Esophagus squamous epithelium (tissue), 5 donors: ENCODE measurements around the gene NBDY. TPM values are rescaled to one million over a fixed set of nuclear protein-coding genes. Genes with fewer than 3 reads are reported as not detected.

ENCODE experiments used
- DNase-seq: peaks from one replicate; lab custom pipeline; 2025; lab: John Stamatoyannopoulos, UW
- H3K27ac ChIP-seq, 4 donors: fragments of 200-600 bp; sonication (generic); one replicate each; pipeline ENCODE4 v1.5.1; 2016 to 2019; ENCODE audit warnings: mild to moderate bottlenecking in 1 of 4
- H3K27me3 ChIP-seq, 4 donors: fragments of 200-600 bp; sonication (generic); 1 replicate in 3 of 4; 2 replicates in 1 of 4; pipeline versions ENCODE4 v1.5.1 to v1.6.0; 2017 to 2021; ENCODE audit warnings: antibody characterized with exemption in 1 of 4
- H3K36me3 ChIP-seq, 3 donors: fragments of 200-600 bp; sonication (generic); one replicate each; pipeline ENCODE4 v1.5.1; 2016 to 2019
- H3K4me1 ChIP-seq, 3 donors: fragments of 200-600 bp; sonication (generic); one replicate each; pipeline ENCODE4 v1.5.1; 2017 to 2019
- H3K4me3 ChIP-seq, 4 donors: fragments of 200-600 bp; sonication (generic); 1 replicate in 3 of 4; 2 replicates in 1 of 4; pipeline ENCODE4 v1.5.1; 2016 to 2019; ENCODE audit warnings: mild to moderate bottlenecking in 2 of 4, moderate library complexity in 1 of 4
- H3K9me3 ChIP-seq, 3 donors: fragments of 200-600 bp; sonication (generic); one replicate each; pipeline ENCODE4 v1.5.1; 2016 to 2019
- POLR2A ChIP-seq, 4 donors: fragments of 450-650 bp; IDR thresholded peaks; one replicate each; pipeline ENCODE4 v1.6.1; 2017; ENCODE audit warnings: antibody characterized with exemption in 4 of 4, mild to moderate bottlenecking in 4 of 4, moderate library complexity in 3 of 4
- WGBS, 2 donors: methylation state at CpG; one replicate each; pipeline ENCODE4 v1.1.5; 2018; 5-methylcytosine and 5-hydroxymethylcytosine counted together
- intact Hi-C: fragments of 100-400 bp; cut with DNase I; formaldehyde crosslinking; loops from one replicate; pipeline ENCODE4 v1.15.0; 2022
- total RNA-seq, 4 donors: library from RNA; depleted of rRNA; stranded (reverse); fragments of >200 nt; gene quantifications; one replicate each; pipeline ENCODE4 v1.1.0, GENCODE V29; 2016
- TF ChIP-seq, protein P1 (sequence below), 6 experiments: fragments of 450-650 bp in 4 of 6; fragments of 200-600 bp in 2 of 6; sonication (generic) in 2 of 6; IDR thresholded peaks; one replicate each; pipeline ENCODE4 v1.5.1; 2016 to 2019; ENCODE audit warnings: antibody characterized with exemption in 6 of 6, mild to moderate bottlenecking in 4 of 6, moderate library complexity in 4 of 6
- donor health status: DM: yes; HTN: yes; CAD: no.

The NBDY gene
- total RNA-seq, 4 donors from 2014 or later: 8.3 to 17.7 (median 10.8) TPM

DNA sequence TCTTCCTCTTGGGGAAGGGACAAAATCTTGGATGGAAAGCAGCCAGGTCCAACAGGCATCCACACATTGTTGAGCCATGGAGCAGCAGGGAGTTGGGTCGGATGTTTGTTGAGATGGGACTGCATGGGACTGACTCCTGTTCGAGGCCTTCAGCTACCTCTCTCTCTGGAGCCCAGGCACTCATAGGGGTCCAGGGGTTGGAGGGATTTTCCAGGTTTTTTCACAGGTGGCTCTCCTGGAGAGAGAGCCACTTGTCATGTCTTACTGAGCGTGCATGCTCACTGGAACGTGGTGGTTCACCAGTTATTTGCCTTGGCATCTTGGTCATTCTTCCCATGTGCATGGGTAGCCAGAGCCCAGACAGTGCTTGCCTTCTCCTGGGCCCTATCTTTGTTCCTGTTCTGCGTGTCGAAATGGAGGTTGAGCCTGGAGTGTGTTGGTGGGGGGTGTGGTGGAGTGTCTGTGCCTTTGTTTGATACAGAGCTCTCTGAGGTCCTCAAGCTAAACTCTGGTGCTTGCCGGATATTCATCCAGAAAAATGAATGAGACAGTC is 60.6 kb downstream of the NBDY start:
- no peaks in the 10 kb centered on the region for H3K27me3 ChIP-seq
- WGBS, 2 donors: 84% methylated on average over 6 of the region's 7 CpGs; no CpG with 5 or more reads in 1 of the 2 donors
- intact Hi-C loops: no loop called here
- no peaks in the 10 kb centered on the region for H3K9me3 ChIP-seq
- no peak for DNase-seq
- TF ChIP-seq, protein P1, sequence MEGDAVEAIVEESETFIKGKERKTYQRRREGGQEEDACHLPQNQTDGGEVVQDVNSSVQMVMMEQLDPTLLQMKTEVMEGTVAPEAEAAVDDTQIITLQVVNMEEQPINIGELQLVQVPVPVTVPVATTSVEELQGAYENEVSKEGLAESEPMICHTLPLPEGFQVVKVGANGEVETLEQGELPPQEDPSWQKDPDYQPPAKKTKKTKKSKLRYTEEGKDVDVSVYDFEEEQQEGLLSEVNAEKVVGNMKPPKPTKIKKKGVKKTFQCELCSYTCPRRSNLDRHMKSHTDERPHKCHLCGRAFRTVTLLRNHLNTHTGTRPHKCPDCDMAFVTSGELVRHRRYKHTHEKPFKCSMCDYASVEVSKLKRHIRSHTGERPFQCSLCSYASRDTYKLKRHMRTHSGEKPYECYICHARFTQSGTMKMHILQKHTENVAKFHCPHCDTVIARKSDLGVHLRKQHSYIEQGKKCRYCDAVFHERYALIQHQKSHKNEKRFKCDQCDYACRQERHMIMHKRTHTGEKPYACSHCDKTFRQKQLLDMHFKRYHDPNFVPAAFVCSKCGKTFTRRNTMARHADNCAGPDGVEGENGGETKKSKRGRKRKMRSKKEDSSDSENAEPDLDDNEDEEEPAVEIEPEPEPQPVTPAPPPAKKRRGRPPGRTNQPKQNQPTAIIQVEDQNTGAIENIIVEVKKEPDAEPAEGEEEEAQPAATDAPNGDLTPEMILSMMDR (IDR thresholded peaks at IDR 0.05): no peak
- no peak for TF ChIP-seq POLR2A (IDR thresholded peaks at IDR 0.05)
- H3K27ac ChIP-seq: no peak overlapping the region
- H3K36me3 ChIP-seq: peaks cover 0 to 6% (median 0%) of the 10 kb centered on the region in 3 donors
- H3K4me1 ChIP-seq: peaks cover 0 to 5% (median 0%) of the 10 kb centered on the region in 3 donors
- no peak overlapping the region for H3K4me3 ChIP-seq

DNA sequence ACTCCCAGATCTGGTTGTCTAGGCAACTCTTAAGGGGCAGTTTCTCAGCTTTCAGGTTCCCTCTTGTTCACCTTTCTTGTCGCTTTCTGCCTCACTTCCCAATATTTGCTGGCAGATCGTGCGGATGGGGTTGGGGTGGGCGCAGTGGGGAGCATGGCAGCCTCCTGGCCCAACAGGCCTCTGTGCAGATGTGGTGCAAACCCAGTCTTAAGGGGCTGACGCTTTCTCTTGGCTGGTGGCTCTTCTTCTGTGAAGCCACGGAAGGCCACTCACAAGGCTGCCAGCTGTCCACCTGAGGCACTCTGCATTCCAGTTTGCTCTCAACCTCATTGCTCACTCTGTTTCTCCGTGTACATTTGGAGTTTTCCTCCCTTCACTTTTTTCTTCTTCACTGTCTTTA is 61.7 kb downstream of the NBDY start:
- Histone ChIP-seq H3K4me3 (no peak overlapping the region), H3K27ac (no peak overlapping the region), H3K9me3 (no peaks in the 10 kb centered on the region), H3K4me1 (peaks cover 0 to 5% (median 0%) of the 10 kb centered on the region in 3 donors), H3K36me3 (peaks cover 0 to 6% (median 0%) of the 10 kb centered on the region in 3 donors), H3K27me3 (no peaks in the 10 kb centered on the region)
- DNase-seq: no peak
- WGBS, 2 donors: 81 to 97% methylated on average over 6 of the region's 7 CpGs
- intact Hi-C loops: no loop called here
- TF ChIP-seq POLR2A (IDR thresholded peaks at IDR 0.05): no peak
- TF ChIP-seq, protein P1 (IDR thresholded peaks at IDR 0.05): no peak

DNA sequence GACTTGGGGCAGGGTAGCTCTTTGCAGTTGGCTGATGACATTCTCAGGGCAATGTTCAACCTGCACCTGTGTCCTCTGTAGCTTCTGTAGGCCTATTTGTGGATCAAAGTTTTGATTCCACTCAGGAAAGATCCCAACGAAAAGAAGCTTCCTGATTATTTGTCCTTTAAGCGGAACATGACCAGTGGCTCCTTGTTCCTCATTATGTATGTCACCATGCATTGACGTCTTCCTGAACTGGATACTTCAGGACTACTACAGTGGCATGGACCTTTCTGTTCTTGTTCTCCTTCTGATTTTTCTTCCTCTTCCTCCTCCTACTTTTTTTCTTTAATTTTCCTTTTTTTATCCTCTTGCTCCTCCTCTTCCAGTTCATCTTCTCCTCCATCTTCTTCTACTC is 62.4 kb downstream of the NBDY start:
- peaks cover 0 to 6% (median 0%) of the 10 kb centered on the region in 3 donors for H3K36me3 ChIP-seq
- H3K4me1 ChIP-seq: peaks cover 0 to 5% (median 0%) of the 10 kb centered on the region in 3 donors
- 79 to 81% methylated on average over 3 of the region's 3 CpGs for WGBS, 2 donors
- no peak overlapping the region for H3K4me3 ChIP-seq
- no peak overlapping the region for H3K27ac ChIP-seq
- H3K27me3 ChIP-seq: no peaks in the 10 kb centered on the region
- intact Hi-C loops: no loop called here
- no peak for TF ChIP-seq POLR2A (IDR thresholded peaks at IDR 0.05)
- TF ChIP-seq, protein P1 (IDR thresholded peaks at IDR 0.05): no peak
- no peaks in the 10 kb centered on the region for H3K9me3 ChIP-seq
- no peak for DNase-seq

DNA sequence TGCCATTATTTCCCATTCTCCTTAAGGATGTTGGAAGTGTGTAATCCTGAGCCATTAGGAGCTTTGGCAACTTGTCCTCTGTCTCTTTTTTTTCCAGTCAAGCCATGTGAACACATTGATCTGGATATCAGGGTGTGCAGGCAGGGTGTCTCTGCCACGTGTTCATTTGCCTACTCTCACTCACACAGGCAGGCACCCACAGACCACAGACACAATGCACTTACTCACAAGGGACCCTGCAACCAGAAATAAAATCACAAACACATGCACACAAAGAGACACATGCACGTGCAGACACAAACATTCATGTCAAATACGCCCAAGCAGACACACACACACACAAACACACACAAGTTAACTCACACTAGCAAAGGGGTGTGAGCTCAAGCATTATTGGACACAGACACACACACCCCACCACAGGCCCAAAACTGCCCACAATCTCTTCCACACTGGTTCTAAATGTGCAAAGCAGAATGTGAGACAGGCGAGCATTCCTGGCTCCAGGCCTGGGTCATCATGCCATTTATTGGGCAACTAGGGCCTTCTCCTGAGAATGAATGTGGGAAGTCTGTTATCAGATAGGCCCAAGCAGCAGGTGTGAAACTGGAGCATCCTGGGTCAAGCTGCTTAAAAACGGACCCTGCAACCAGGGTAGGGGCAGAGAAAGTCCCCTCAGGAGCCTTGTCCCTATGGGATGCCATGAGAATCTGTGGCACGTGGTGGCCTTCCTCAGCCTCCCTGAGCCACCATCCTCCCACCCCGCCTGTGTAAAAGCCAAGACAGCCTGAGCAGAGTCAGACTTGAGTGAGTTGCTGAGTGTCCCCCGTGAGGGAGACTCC is 63.4 kb downstream of the NBDY start:
- Histone ChIP-seq H3K4me3 (no peak overlapping the region), H3K36me3 (peaks cover 0 to under 1% (median 0%) of the 10 kb centered on the region in 3 donors), H3K9me3 (no peaks in the 10 kb centered on the region), H3K27ac (no peak overlapping the region), H3K4me1 (peaks cover 0 to 5% (median 0%) of the 10 kb centered on the region in 3 donors), H3K27me3 (no peaks in the 10 kb centered on the region)
- no peak for DNase-seq
- TF ChIP-seq, protein P1 (IDR thresholded peaks at IDR 0.05): no peak
- TF ChIP-seq POLR2A (IDR thresholded peaks at IDR 0.05): no peak
- intact Hi-C loops: no loop called here
- WGBS, 2 donors: 78 to 100% methylated on average over 1 to 5 of the region's 8 CpGs

DNA sequence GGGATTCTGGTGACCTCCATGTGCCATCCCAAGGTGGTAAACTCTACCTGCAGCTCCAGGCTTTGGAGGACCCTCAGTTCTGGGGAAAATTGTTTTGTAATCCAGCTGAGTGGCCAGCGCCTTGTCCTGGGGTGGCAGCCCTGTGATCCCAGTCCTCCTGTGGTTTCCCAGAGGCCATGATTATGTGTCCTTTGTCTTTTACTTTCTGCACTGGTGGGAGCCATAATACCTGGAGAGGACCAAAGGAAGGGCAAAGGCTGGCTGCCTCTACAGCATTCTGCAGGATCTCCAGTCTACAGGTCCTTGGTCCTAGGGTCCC is 64.0 kb downstream of the NBDY start:
- Histone ChIP-seq H3K4me3 (no peak overlapping the region), H3K9me3 (no peaks in the 10 kb centered on the region), H3K4me1 (peaks cover 0 to 5% (median 3%) of the 10 kb centered on the region in 3 donors), H3K27me3 (no peaks in the 10 kb centered on the region), H3K27ac (no peak overlapping the region), H3K36me3 (no peaks in the 10 kb centered on the region)
- WGBS, 2 donors: no CpG with 5 or more reads among the region's 1 CpG
- no peak for DNase-seq
- intact Hi-C loops: no loop called here
- TF ChIP-seq, protein P1 (IDR thresholded peaks at IDR 0.05): no peak
- no peak for TF ChIP-seq POLR2A (IDR thresholded peaks at IDR 0.05)
